GM18520 (cell line): ENCODE measurements around the gene VPS26B.
"Not testable (repeated sequence)": the region's sequence is repeated elsewhere in the genome, so short reads cannot be mapped to it uniquely, and the experiment has no call there.

Source experiments
- ATAC-seq: cut with Tn5 transposase; IDR thresholded peaks from one replicate; pipeline ENCODE4 v1.9.1; 2021; ENCODE audit not compliant: unreplicated experiment

VPS26B gene

GRCh38 chr11:134277183-134278001 is 52.9 kb downstream of the VPS26B start:
- no peak for ATAC-seq

GRCh38 chr11:134278356-134278755 is 53.9 kb downstream of the VPS26B start:
- no peak for ATAC-seq

- not testable (repeated sequence) for ATAC-seq
These were observed 57.2 kb downstream of the VPS26B start for GRCh38 chr11:134281635-134282034.

- no peak for ATAC-seq
These were observed 57.9 kb downstream of the VPS26B start for GRCh38 chr11:134282121-134283045.

- ATAC-seq = no peak
These were observed 59.2 kb downstream of the VPS26B start for GRCh38 chr11:134283461-134284230.

GRCh38 chr11:134284349-134284748 is 59.9 kb downstream of the VPS26B start:
- ATAC-seq = not testable (repeated sequence)

GRCh38 chr11:134287561-134287960 is 63.1 kb downstream of the VPS26B start:
- no peak for ATAC-seq

GRCh38 chr11:134288486-134288885 is 64.0 kb downstream of the VPS26B start:
- no peak for ATAC-seq

- ATAC-seq = no peak
These were observed 64.7 kb downstream of the VPS26B start for GRCh38 chr11:134289167-134289566.

GRCh38 chr11:134289789-134290188 is 65.3 kb downstream of the VPS26B start:
- ATAC-seq = no peak

- ATAC-seq = no peak
These were observed 66.2 kb downstream of the VPS26B start for GRCh38 chr11:134290646-134291045.

GRCh38 chr11:134291196-134291595 is 66.7 kb downstream of the VPS26B start:
- no peak for ATAC-seq

- no peak for ATAC-seq
These were observed 68.2 kb downstream of the VPS26B start for GRCh38 chr11:134292661-134293060.

- no peak for ATAC-seq
These were observed 68.9 kb downstream of the VPS26B start for GRCh38 chr11:134293119-134294113.

- no peak for ATAC-seq
These were observed 70.2 kb downstream of the VPS26B start for GRCh38 chr11:134294664-134295063.
